ENCODE data around the gene MTMR4.

DNA sequence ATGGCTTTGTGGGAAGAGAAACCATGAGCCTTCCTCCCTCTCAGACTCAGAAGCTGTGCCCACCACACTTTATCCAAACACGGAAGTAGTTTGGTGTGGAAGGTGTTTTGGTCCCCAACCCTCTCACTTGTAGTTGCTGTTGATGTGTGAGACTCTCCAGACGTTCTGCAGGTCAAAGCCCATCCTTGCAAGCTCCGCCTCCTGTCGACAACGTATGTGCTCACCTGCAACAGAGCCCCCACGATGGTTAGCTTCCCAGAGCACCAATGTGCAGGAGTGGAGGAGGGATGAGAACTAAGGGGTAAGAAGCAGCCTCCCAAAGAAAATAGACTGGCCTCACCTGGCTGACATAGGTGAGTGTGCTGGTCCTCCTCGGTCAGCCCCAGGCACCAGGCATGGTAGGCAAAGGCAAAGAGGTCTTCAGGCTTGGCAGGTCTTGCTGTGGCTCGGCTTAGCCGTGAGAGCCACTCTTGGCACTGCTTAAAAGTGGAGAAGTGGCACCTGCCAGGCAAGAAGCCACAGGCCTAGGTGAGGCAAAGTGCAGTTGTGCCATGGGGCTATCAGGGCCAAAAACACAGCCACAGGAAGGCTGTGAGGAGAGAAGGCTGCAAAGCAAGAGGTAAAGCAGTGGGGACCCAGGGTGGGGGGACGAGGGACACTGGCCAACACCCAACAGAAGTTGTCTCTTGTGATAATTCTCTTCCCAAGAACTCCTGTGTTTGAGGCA, 5.9 kb downstream of the MTMR4 start:
- TF ChIP-seq, protein P1, sequence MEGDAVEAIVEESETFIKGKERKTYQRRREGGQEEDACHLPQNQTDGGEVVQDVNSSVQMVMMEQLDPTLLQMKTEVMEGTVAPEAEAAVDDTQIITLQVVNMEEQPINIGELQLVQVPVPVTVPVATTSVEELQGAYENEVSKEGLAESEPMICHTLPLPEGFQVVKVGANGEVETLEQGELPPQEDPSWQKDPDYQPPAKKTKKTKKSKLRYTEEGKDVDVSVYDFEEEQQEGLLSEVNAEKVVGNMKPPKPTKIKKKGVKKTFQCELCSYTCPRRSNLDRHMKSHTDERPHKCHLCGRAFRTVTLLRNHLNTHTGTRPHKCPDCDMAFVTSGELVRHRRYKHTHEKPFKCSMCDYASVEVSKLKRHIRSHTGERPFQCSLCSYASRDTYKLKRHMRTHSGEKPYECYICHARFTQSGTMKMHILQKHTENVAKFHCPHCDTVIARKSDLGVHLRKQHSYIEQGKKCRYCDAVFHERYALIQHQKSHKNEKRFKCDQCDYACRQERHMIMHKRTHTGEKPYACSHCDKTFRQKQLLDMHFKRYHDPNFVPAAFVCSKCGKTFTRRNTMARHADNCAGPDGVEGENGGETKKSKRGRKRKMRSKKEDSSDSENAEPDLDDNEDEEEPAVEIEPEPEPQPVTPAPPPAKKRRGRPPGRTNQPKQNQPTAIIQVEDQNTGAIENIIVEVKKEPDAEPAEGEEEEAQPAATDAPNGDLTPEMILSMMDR (IDR thresholded peaks at IDR 0.05): no peak
- TF ChIP-seq, protein P2, sequence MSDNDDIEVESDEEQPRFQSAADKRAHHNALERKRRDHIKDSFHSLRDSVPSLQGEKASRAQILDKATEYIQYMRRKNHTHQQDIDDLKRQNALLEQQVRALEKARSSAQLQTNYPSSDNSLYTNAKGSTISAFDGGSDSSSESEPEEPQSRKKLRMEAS (IDR thresholded peaks at IDR 0.05): no peak
- no peak for TF ChIP-seq CEBPB (IDR thresholded peaks at IDR 0.05)
- TF ChIP-seq BHLHE40 (IDR thresholded peaks at IDR 0.05; ENCODE audit: low read depth, low read length): no peak
- TF ChIP-seq MYC (IDR thresholded peaks at IDR 0.05; ENCODE audit: borderline replicate concordance, low read length): no peak
- TF ChIP-seq CHD2 (IDR thresholded peaks at IDR 0.05; ENCODE audit: low read length, partially characterized antibody): no peak
- no peak for TF ChIP-seq RFX5 (IDR thresholded peaks at IDR 0.05)
- TF ChIP-seq JUN (IDR thresholded peaks at IDR 0.05): no peak
- no peak for TF ChIP-seq POLR2A (IDR thresholded peaks at IDR 0.05; ENCODE audit: low read length)
- no peak for TF ChIP-seq SMC3 (IDR thresholded peaks at IDR 0.05)
- TF ChIP-seq EP300 (IDR thresholded peaks at IDR 0.05): no peak
- TF ChIP-seq, protein P3, sequence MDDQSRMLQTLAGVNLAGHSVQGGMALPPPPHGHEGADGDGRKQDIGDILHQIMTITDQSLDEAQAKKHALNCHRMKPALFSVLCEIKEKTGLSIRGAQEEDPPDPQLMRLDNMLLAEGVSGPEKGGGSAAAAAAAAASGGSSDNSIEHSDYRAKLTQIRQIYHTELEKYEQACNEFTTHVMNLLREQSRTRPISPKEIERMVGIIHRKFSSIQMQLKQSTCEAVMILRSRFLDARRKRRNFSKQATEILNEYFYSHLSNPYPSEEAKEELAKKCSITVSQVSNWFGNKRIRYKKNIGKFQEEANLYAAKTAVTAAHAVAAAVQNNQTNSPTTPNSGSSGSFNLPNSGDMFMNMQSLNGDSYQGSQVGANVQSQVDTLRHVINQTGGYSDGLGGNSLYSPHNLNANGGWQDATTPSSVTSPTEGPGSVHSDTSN (IDR thresholded peaks at IDR 0.05): no peak
- no peak for TF ChIP-seq EHMT2 (IDR thresholded peaks at IDR 0.05; ENCODE audit: low read depth)

Measured in A549 (cell line).